B cell (primary cell): ENCODE results near the gene ACTR6. TPM values are rescaled to one million over a fixed set of nuclear protein-coding genes. Genes with fewer than 3 reads are reported as not detected.

Source experiments
- ATAC-seq: fragments of 200-7000 bp; cut with Tn5 transposase; one replicate; pipeline ENCODE4 v1.10.0; 2021; ENCODE audit warnings: low read depth, mild to moderate bottlenecking, moderate number of reproducible peaks, moderate library complexity
- CTCF ChIA-PET: fragments of 350-600 bp; sonication (Branson Sonifier 250); formaldehyde crosslinking; loops from one replicate; lab custom pipeline; 2021; ENCODE audit warnings: antibody characterized with exemption, inconsistent platforms; lab: Charles Lee
- POLR2A ChIA-PET: fragments of 350-600 bp; sonication (Branson Sonifier 250); formaldehyde crosslinking; loops from one replicate; lab custom pipeline; 2021; ENCODE audit warnings: antibody characterized with exemption; lab: Charles Lee
- DNase-seq: peaks from one replicate; pipeline ENCODE4 v3.0.0; 2013
- H2AFZ ChIP-seq: 2 replicates; pipeline ENCODE4 v1.6.1; 2012; ENCODE audit warnings: mild to moderate bottlenecking, low read depth, low read length; ENCODE audit not compliant: insufficient read depth, poor library complexity, severe bottlenecking
- H3K27ac ChIP-seq, 2 donors: 1 replicate in 1 of 2; 2 replicates in 1 of 2; pipeline ENCODE4 v1.5.1; 2012 to 2013; ENCODE audit warnings: low read length in 2 of 2, mild to moderate bottlenecking in 2 of 2, moderate library complexity in 1 of 2
- H3K27me3 ChIP-seq, 4 experiments: fragments of 200-600 bp in 1 of 4; sonication (generic) in 1 of 4; replicated peaks in 1 of 4; 1 replicate in 2 of 4; 2 replicates in 2 of 4; pipeline versions ENCODE4 v1.6.1 to v1.7.0; 2013 to 2016; ENCODE audit warnings: low read length in 3 of 4, mild to moderate bottlenecking in 2 of 4, mixed read lengths in 1 of 4, moderate library complexity in 1 of 4; ENCODE audit not compliant: insufficient read depth in 4 of 4, control insufficient read depth in 3 of 4; ENCODE audit errors: control extremely low read depth in 1 of 4
- H3K36me3 ChIP-seq, 2 experiments: replicated peaks in 1 of 2; 1 replicate in 1 of 2; 2 replicates in 1 of 2; pipeline versions ENCODE4 v1.6.1 to v1.7.1; 2013; ENCODE audit warnings: low read length in 1 of 2; ENCODE audit not compliant: insufficient read depth in 2 of 2, control insufficient read depth in 1 of 2; ENCODE audit errors: control extremely low read depth in 1 of 2, extremely low read depth in 1 of 2
- H3K4me1 ChIP-seq, 2 donors: fragments of 200-600 bp in 1 of 2; sonication (generic) in 1 of 2; 1 replicate in 1 of 2; 2 replicates in 1 of 2; pipeline versions ENCODE4 v1.5.1 to v1.6.1; 2013 to 2017; ENCODE audit warnings: low read length in 2 of 2; ENCODE audit not compliant: control insufficient read depth in 2 of 2, insufficient read depth in 2 of 2
- H3K4me2 ChIP-seq: replicated peaks from 2 replicates; pipeline ENCODE3; 2012; ENCODE audit warnings: mild to moderate bottlenecking, low read depth, low read length; ENCODE audit not compliant: poor library complexity, severe bottlenecking
- H3K4me3 ChIP-seq, 5 experiments: fragments of 200-600 bp in 1 of 5; sonication (generic) in 1 of 5; 1 replicate in 3 of 5; 2 replicates in 2 of 5; pipeline versions ENCODE4 v1.5.1 to v1.7.0; 2011 to 2016; ENCODE audit warnings: low read length in 4 of 5, mild to moderate bottlenecking in 4 of 5, low read depth in 2 of 5, control low read depth in 1 of 5, moderate library complexity in 1 of 5; ENCODE audit not compliant: insufficient read depth in 1 of 5; ENCODE audit errors: control extremely low read depth in 1 of 5, extremely low read depth in 1 of 5
- H3K79me2 ChIP-seq: fragments of 200-600 bp; sonication (generic); one replicate; pipeline ENCODE4 v1.6.0; 2016; ENCODE audit warnings: low read length; ENCODE audit not compliant: control insufficient read depth, insufficient read depth
- H3K9ac ChIP-seq: fragments of 200-600 bp; sonication (generic); 2 replicates; pipeline ENCODE4 v1.6.1; 2017; ENCODE audit warnings: mild to moderate bottlenecking, low read length, moderate library complexity
- H3K9me3 ChIP-seq, 3 donors: one replicate each; pipeline versions ENCODE4 v1.6.1 to v1.7.1; 2013; ENCODE audit warnings: low read length in 2 of 3; ENCODE audit not compliant: control insufficient read depth in 2 of 3, insufficient read depth in 1 of 3; ENCODE audit errors: control extremely low read depth in 1 of 3
- H4K20me1 ChIP-seq: 2 replicates; pipeline ENCODE4 v1.6.0; 2012; ENCODE audit warnings: mild to moderate bottlenecking, low read length; ENCODE audit not compliant: insufficient read depth, control insufficient read depth, poor library complexity, severe bottlenecking
- H3K27ac Mint-ChIP-seq: one replicate; pipeline ENCODE4 v1.8.0; 2021; ENCODE audit warnings: mixed read lengths
- H3K27me3 Mint-ChIP-seq: one replicate; pipeline ENCODE4 v1.8.0; 2021; ENCODE audit warnings: mixed read lengths
- H3K4me1 Mint-ChIP-seq: one replicate; pipeline ENCODE4 v1.8.0; 2021; ENCODE audit warnings: mixed read lengths
- H3K4me3 Mint-ChIP-seq: one replicate; pipeline ENCODE4 v1.8.0; 2021; ENCODE audit warnings: mixed read lengths
- H3K9me3 Mint-ChIP-seq: one replicate; pipeline ENCODE4 v1.8.0; 2022; ENCODE audit warnings: mixed read lengths; ENCODE audit not compliant: insufficient read depth
- EZH2 ChIP-seq: IDR thresholded peaks from 2 replicates; pipeline ENCODE4 v1.6.1; 2012; ENCODE audit warnings: borderline replicate concordance, low read depth, mild to moderate bottlenecking, moderate library complexity, low read length; ENCODE audit not compliant: insufficient read depth, poor library complexity, severe bottlenecking
- WGBS: methylation state at CpG from one replicate; pipeline ENCODE4 v1.1.5; 2013; ENCODE audit warnings: missing lambda C conversion rate; ENCODE audit not compliant: insufficient coverage; 5-methylcytosine and 5-hydroxymethylcytosine counted together
- intact Hi-C: fragments of 100-400 bp; cut with micrococcal nuclease; formaldehyde crosslinking; loops from one replicate; pipeline ENCODE4 v1.10.0; 2022
- polyA plus RNA-seq: library from polyadenylated mRNA; depleted of rRNA; stranded (reverse); fragments of >200 nt; gene quantifications from 2 replicates; pipeline ENCODE4 v1.2.3, GENCODE V29; 2012
- total RNA-seq, 2 donors: library from RNA; stranded (reverse); fragments of 120-200 nt in 1 of 2; gene quantifications; 1 replicate in 1 of 2; 2 replicates in 1 of 2; pipeline versions ENCODE4 v1.2.3 to v1.2.4, GENCODE V29; 2013 to 2022
- TF ChIP-seq, protein P1 (sequence below): fragments of 200-600 bp; IDR thresholded peaks from one replicate; pipeline ENCODE4 v1.8.0; 2022; ENCODE audit warnings: antibody characterized with exemption, mild to moderate bottlenecking

Gene ACTR6
- total and polyA plus RNA-seq, 2 donors (not counting 1 experiment from before 2014, with no cell fraction given), result 10.1 to 30.8 TPM

- TF ChIP-seq, protein P1, sequence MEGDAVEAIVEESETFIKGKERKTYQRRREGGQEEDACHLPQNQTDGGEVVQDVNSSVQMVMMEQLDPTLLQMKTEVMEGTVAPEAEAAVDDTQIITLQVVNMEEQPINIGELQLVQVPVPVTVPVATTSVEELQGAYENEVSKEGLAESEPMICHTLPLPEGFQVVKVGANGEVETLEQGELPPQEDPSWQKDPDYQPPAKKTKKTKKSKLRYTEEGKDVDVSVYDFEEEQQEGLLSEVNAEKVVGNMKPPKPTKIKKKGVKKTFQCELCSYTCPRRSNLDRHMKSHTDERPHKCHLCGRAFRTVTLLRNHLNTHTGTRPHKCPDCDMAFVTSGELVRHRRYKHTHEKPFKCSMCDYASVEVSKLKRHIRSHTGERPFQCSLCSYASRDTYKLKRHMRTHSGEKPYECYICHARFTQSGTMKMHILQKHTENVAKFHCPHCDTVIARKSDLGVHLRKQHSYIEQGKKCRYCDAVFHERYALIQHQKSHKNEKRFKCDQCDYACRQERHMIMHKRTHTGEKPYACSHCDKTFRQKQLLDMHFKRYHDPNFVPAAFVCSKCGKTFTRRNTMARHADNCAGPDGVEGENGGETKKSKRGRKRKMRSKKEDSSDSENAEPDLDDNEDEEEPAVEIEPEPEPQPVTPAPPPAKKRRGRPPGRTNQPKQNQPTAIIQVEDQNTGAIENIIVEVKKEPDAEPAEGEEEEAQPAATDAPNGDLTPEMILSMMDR, result no peak
- no peak for TF ChIP-seq EZH2
- Mint-ChIP-seq H3K27ac (no peak overlapping the region), H3K9me3 (no peaks in the 10 kb centered on the region), H3K4me1 (no peaks in the 10 kb centered on the region), H3K4me3 (no peak overlapping the region), H3K27me3 (no peaks in the 10 kb centered on the region)
- no peak overlapping the region for H3K27ac ChIP-seq
- H2AFZ ChIP-seq, result no peak overlapping the region
- H3K79me2 ChIP-seq, result no peaks in the 10 kb centered on the region
- no peaks in the 10 kb centered on the region for H3K4me1 ChIP-seq
- H3K9me3 ChIP-seq, result no peaks in the 10 kb centered on the region
- ATAC-seq (no peak), DNase-seq (no peak)
- H3K4me2 ChIP-seq, result no peak overlapping the region
- no peak overlapping the region for H3K4me3 ChIP-seq
- no peak overlapping the region for H3K9ac ChIP-seq
- H3K36me3 ChIP-seq, result no peaks in the 10 kb centered on the region
- H4K20me1 ChIP-seq, result no peaks in the 10 kb centered on the region
- intact Hi-C loops, result no loop called here
- H3K27me3 ChIP-seq, result no peaks in the 10 kb centered on the region
- POLR2A ChIA-PET, result interaction anchor here (0.6 kb wide), 1 partner anchor 11 kb away, joined by 6 read pairs; no protein-coding TSS in a partner anchor
- CTCF ChIA-PET, result no interaction called here
Measured at GRCh38 chr12:100248886-100249285, 48.3 kb downstream of the ACTR6 start.

- ChIA-PET POLR2A (no interaction called here), CTCF (no interaction called here)
- Histone ChIP-seq H3K9me3 (no peaks in the 10 kb centered on the region), H3K4me2 (no peak overlapping the region), H3K27me3 (no peaks in the 10 kb centered on the region), H3K4me3 (no peak overlapping the region), H2AFZ (no peak overlapping the region), H3K9ac (no peak overlapping the region), H3K36me3 (no peaks in the 10 kb centered on the region), H4K20me1 (no peaks in the 10 kb centered on the region), H3K27ac (no peak overlapping the region), H3K4me1 (no peaks in the 10 kb centered on the region), H3K79me2 (no peaks in the 10 kb centered on the region)
- ATAC-seq, result no peak
- no peak for DNase-seq
- H3K4me3 Mint-ChIP-seq, result no peak overlapping the region
- 85% methylated on average over 4 of the region's 7 CpGs for WGBS
- H3K27me3 Mint-ChIP-seq, result no peaks in the 10 kb centered on the region
- intact Hi-C loops, result no loop called here
- H3K27ac Mint-ChIP-seq, result no peak overlapping the region
- H3K9me3 Mint-ChIP-seq, result no peaks in the 10 kb centered on the region
- H3K4me1 Mint-ChIP-seq, result no peaks in the 10 kb centered on the region
- TF ChIP-seq, protein P1, result no peak
- no peak for TF ChIP-seq EZH2
Measured at GRCh38 chr12:100249941-100250340, 49.3 kb downstream of the ACTR6 start.
